Measurements from ENCODE around the gene AARS1.
A peak's percentile ranks its signal among the peaks of the same experiment; 100 is the strongest.
"Not testable (repeated sequence)": the region's sequence is repeated elsewhere in the genome, so short reads cannot be mapped to it uniquely, and the experiment has no call there.

Gene AARS1

DNA sequence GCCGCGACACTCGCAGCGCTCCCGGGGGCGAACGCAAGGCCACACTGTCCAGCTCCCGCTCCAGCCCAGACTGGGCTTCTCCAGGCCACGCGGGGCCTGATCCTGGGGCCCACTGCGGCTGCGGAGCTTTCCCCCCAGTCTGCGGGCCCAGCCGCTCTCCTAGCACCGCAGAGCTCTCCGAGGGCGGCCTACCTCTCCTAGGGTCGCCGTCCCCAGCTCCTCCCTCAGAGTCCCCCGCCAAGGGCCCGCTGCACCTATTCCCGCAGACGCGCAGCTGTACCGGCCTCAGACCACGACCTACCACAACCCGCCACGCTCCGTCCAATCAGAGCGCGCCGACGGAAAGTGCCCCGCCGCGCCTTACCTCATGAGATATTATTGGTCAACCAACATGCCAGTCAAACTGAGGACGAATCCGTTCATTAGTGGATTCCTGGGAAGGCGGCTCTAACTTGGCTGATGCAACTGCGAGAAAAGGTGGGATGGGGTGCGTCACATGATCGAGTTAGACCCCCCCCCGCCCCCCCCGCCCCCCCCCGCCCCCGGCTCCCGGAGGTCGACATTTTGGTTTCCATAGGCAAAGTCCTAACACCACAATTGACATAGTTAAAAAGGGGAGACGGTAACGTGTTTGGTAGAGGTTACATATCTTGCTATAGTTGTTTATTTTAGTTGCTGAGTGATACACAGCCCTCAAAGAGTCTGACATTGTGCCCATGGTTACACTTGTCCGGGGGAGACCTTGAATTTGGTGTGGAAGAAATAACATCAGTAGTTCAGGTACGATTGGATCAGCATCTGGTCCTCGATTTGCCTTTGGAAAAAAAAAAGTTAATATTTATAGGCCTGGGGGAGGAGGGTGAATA, at the start of gene AARS1:
Gene AARS1, minus strand, starts transcription at position 278 of the 866 bp plus-strand sequence. CDS start 6,743 bp downstream, outside the sequence.
- DNase-seq: peak; percentile 90

DNA sequence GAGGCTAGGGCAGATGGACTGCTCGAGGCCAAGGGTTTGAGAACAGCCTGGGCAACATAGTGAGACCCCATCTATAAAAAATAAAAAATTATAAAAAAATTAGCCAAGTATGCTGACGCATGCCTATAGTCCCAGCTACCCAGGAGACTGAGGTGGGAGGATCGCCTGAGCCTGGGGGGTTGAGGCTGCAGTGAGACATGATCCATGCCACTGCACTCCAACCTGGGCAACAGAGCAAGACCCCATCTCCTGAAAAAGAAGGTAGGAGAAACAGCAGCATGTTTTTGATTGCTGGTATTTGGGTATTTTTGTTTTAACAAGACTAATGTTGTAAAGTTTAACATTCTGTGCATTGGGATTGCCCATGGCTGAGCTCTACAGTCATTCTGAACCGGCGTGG, 48.5 kb upstream of the AARS1 start:
- DNase-seq: no peak

DNA sequence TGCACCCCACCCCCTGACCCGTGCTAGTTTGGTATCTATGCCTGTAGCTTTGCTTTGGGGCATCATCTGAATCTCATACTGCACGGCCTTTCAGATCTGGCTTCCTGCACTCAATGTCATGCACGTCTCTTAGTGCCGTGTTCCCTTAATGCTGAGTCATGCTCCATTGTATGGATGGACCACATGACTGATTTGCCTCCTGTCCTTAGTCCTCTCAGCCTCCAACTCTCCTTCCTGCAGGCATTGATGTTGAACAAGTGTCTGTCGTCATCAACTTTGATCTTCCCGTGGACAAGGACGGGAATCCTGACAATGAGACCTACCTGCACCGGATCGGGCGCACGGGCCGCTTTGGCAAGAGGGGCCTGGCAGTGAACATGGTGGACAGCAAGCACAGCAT, 43.4 kb upstream of the AARS1 start:
- not testable (repeated sequence) for DNase-seq

DNA sequence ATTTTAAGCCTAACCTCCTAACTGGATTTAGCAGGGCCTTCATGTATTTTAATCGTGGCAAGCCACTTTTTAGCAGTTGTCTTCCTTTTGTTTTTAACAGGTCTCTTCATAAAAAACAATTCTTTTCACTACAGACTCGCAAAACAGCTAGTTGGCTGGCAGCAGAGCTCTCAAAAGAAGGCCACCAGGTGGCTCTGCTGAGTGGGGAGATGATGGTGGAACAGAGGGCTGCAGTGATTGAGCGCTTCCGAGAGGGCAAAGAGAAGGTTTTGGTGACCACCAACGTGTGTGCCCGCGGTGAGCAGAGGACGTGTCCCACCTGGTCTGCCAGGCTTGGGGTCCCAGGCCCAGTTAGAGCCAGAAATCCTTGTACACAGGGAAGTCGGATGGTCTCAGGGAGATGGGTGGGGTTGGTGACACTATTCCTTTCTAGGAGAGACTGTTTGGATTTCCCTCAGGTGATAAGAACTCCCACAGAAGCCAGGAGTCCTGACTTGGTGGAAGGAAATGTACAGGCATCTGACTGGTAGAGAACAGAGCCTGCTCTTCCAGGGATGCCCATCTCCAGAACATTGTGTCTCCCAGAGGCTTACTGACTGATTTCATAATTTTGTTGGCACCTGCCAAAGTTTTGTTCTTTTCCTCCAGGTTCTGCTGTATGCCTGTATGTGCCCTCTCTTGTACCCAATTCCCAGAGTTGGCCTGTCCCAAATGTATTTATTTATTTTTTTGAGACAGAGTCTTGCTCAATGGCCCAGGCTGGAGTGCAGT, 42.5 kb upstream of the AARS1 start:
- DNase-seq: no peak

DNA sequence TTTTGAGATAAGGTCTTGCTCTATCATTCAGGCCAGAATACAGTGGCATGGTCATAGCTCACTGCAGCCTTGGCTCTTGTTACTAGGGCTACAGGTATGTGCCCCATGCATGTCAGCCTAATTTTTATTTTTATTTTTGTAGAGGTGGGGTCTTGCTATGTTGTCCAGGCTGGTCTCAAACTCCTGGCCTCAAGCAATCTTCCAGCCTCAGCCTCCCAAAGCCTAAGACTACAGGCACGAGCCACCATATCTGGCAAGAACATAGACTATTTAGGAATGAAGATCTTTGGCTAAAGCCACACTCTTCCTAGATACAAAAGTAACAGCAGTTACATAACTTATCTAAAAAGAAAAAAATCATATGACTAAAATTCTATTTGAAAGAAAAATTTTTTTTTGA, 41.8 kb upstream of the AARS1 start:
- no peak for DNase-seq

DNA sequence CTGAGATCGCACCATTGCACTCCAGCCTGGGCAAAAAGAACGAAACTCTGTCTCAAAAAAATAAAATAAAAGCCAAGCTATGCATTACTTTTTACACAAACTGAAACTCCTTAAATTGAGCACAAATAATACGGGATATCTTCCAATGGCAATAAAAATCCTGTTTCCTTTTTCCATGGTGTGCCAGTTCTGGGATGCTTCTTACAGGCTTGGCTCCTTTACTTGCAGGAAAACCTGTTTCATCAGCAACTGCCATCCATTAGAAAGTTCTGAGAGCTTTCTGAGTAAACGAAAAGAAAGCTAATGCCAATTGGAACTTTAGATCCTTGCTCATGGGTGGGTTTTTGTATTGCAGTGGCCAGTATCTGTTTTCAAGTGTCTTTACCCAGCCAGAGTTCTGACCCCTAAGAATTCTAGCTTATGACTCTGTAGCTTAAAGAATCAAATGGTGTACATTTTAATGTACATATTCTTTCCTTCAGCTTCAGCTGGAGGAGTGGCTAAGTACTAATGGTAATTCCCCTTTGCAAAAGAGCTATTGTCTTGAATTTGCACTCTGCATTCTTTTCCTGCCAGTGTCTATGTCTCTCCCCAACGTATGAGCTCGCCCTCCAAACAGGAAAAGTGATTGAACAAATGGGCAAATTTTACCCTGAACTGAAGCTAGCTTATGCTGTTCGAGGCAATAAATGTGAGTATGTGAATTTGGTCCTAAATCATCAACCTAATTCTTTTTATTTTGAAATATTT, 35.9 kb upstream of the AARS1 start:
- no peak for DNase-seq

DNA sequence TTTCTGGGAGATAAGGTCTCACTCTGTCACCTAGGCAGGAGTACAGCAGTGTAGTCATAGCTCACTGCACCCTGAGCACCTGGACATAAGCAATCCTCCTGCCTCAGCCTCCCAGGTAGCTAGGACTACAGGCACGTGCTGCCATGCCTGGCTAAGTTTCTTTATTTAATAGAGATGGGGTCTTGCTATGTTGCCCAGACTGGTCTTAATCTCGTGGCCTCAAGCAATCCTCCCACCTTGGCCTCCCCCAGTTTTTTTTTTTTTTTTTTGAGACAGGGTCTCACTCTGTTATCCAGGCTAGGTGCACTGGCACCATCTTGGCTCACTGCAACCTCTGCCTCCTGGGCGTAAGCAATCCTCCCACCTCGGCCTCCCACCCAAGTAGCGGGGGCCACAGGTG, 30.8 kb upstream of the AARS1 start:
- no peak for DNase-seq

DNA sequence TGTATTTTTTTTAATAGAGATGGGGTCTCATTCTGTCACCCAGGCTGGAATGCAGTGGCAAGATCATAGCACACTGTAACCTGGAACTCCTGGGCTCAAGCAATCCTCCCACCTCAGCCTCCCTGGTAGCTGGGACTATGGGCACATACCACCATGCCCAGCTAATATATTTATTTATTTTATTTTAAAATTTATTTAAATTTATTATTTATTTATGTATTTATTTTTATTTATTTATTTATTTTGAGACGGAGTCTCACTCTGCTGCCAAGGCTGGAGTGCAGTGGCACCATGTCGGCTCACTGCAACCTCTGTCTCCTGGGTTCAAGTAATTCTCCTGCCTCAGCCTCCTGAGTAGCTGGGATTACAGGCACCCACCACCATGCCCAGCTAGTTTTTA, 18.4 kb upstream of the AARS1 start:
- not testable (repeated sequence) for DNase-seq

DNA sequence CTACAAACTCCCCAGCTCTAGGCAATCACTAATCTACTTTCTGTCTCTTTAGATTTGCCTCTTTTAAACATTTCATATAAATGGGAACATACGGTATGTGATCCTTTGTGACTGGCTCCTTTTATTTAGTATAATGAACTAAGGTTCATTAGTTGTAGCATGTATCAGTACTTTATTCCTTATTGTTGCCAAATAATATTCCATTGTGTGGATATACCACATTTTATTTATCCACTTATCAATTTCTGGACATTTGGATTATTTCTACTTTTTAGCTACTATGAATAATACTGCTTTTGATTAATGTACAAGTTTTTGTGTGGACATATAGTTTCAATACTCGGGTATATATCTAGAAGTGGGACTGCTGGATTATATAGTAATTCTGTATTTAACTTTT, 17.6 kb upstream of the AARS1 start:
- no peak for DNase-seq

DNA sequence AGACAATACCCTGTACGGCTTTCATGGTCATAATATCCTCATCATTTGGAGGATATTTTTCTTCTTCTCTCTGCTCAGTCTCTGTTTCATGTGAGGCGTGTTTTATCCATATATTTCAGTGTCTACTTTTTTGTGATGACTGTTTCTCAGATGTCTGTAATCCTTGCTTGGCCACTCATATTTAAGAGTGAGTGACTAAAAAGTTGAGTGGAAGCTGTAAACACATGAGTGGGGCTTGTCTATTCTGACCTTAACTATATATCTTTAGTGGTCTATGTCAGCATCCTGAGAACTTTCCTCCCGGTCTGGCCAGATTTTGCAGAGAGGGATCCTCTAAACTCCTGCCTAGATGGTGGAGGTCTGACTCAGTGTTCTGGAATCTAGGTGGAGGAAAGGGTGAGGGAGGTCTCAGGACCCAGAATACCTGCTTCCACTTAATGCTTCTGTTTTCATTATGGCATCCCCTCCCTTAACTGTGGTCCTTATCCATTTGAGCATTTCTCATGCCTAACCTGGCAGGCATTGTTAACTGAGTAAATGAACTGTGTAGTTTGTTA, 15.7 kb upstream of the AARS1 start:
- no peak for DNase-seq

DNA sequence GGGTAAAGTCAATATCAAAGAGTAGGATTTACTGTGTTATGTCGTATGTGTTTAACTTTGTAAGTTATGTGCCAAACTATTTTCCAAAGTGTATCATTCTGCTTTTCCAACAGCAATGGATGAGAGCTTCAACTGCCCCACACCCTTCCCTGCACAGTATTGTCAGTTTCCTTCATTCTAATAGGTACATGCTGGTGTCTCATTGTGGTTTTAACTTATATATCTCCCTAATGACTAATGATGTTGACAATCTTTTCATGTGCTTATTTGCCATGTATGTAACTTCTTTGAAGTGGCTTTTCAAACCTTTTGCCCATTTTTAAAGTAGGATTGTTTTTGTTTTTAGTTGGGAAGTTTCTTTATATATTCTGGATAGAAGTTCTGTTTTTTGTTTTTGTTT, 13.4 kb upstream of the AARS1 start:
- DNase-seq: no peak

DNA sequence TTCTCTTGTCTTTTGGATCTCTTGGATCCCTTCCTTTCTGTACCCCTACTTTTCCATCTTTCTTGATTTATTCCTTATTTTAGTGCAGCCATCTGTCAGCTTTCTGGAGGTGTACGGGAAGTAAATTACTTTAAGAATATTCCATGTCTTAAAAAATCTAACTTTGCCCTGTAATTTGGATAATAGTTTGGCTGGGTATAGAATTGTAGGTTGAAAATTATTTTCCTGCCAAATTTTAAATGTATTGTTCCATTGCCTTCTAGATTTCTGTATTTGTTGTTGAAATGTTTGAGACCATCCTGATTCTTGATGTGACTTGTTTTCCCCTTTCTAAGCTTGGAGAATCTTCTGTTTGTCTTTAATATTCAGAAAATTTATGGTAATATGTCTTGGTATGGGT, 11.8 kb upstream of the AARS1 start:
- DNase-seq: no peak

DNA sequence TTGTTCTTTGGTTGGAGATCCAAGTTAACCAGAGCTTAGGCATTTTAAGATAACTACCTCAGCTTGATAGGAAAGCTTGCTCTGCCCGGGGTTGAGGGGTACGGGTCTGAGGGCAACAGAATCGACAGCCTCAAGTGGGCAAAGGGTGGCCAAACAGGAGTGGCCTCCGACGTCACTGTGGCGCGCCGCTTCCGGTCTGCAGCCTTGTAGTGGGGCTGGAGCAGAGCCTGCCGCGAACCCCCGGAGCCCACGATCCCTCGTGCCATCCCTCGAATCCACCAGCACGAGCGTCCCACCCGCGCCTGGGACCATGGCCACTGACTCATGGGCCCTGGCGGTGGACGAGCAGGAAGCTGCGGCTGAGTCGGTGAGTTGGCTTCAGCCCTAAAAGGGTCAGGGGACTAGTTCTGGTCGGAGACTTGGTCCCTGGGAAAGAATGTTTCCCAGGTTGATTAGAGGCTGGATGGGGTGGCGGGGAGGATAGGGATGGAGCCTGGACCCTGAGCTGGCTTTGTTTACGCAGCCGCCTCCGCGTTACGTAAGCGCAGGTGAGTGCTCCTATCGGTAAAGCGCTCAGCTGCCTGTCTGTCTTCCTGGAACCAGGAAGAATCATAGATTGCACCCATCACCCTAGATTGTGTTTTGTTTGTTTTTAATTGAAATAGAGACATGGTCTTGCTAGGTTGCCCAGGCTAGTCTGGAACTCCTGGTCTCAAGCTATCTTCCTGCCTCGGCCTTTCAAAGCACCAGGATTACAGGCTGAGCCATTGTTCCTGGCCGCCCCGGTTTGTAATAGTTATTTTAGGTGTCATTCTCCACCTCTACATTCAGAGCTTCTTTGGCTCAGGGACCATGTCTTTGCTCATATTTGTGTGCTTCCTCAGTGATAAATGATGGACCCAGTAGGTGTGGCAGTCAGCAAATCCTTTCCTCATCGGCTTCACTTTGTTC, 10.0 kb upstream of the AARS1 start, which contains the start of gene DDX19B:
Gene DDX19B, plus strand, starts transcription at position 199 of the 951 bp plus-strand sequence. Its CDS starts 112 bp downstream, at position 311.
- DNase-seq: peak; percentile 66

DNA sequence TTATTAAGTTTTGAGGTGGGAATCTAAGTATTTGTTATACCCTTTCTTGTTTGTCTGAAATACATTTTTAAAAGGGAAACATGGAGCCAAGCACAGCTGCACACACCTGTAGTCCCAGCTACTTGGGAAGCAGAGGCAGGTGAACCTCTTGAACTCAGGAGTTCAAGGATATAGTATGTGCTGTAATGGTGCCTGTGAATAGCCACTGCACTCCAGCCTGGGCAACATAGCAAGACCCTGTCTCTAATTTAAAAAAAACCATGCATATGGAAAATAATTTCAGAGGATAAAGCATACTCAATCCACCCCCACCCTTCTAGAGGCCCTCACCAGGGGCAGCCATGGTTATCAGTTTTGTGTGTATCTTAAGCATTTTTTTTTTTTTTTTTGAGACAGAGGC, 6.3 kb upstream of the AARS1 start:
- DNase-seq: no peak

DNA sequence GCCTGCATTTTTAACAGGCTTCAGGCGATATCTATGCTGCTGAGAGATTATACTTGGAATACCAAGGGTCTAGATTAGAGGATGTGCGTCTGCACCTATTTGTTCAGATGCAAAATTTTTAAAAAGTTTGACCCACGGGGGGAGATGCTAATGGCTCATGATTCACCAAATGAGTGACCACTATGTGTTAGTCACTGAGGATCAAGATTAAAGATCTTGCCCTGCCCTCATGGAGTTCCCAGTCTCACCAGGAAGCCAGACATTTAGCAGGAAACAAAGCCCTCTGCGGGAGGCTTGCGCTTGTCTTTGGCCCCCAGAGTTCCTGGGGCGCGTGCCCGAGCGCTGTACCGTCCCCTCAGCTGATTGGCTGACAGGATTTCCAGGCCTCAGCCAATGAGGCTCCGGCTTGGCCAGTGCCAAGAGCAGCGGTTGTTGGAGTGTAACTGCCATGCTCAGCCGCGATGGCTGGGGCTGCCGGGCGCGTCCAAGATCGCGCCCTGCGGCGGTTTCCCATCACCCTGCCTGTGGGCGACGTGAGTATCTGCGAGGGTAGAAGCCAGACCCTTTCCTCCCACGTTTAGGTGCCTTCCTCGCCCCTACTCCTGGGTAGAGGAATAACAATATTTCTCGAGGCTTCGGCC, 5.2 kb upstream of the AARS1 start:
- no peak for DNase-seq

DNA sequence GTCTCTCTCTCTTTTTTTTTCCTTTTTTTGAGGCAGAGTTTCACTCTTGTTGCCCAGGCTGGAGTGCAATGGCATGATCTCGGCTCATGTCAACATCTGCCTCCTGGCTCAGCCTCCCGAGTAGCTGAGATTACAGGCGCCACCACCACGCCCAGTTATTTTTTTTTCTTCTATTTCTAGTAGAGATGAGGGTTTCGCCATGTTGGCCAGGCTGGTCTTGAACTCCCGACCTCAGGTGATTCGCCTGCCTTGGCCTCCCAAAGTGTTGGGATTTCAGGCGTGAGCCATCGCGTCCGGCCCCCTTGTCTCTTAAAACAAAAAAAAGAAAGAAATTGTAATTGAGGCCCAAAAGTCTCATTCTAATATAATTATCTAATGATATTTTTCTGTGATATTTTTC, 2.8 kb upstream of the AARS1 start:
- DNase-seq: not testable (repeated sequence)

DNA sequence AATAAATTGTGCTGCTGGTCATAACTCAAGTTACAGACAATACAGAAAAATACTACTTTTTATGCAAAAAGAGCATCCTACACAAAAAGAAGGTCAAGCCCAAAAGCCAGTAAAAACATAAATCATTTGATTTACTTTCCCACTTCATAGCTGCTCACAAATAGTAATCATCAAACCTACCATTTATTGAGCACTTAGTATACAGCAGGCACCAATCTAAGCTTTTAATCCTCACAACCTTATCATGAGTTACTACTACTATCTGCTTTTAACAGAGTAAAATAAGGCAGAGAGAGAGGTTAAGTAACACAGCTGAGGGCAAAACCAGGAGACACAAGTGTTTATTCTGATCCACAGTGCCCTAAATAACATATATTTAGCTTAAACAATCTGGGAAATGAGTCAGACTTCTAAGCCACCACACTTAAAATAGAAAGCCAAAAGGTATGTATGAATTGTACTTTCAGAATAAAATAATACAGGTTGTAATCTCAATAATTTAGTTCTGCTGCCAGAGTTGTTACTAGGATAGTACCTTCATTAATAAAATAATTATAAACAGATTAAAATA, 1.7 kb upstream of the AARS1 start:
- DNase-seq: no peak

DNA sequence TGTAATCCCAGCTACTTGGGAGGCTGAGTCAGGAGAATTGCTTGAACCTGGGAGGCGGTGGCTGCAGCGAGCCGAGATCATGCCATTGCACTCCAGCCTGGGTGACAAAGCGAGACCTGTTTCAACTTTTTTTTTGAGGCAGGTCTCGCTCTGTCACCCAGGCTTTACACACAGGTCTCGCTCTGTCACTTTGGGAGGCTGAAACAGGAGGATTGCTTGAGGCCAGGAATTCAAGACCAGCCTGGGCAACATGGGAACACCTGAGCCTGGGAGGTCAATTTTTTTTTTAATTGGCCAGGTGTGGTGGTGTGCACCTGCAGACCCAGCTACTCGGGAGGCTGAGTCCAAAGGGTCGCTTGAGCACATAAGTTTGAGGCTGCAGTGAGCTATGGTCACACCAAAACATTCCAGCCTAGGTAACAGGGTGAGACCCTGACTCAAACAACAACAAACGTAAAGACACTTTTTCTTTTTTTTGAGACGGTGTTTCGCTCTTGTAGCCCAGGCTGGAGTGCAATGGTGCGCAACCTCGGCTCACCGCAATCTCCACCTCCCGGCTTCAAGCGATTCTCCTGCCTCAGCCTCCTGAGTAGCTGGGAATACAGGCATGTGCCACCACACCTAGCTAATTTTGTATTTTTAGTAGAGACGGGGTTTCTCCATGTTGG, 1.9 kb downstream of the AARS1 start:
- not testable (repeated sequence) for DNase-seq

DNA sequence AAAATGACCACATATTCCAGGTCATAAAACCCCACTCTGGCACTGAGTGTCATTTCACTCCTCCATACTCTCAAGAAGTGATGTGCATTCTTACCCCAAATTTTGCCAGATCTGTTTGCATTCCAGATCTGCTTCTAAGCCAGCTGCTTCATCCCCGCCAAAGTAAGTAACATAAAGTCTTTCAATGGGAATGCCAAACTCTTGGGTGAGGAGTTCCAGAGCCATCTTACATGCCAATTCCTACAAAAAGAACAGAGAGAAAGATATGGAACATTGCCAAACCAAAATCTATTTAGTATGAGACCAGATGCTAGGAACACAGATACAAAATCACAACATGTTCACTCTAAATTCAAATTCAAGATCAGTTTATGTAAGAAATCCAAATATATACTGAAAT, 12.9 kb downstream of the AARS1 start:
- DNase-seq: no peak

DNA sequence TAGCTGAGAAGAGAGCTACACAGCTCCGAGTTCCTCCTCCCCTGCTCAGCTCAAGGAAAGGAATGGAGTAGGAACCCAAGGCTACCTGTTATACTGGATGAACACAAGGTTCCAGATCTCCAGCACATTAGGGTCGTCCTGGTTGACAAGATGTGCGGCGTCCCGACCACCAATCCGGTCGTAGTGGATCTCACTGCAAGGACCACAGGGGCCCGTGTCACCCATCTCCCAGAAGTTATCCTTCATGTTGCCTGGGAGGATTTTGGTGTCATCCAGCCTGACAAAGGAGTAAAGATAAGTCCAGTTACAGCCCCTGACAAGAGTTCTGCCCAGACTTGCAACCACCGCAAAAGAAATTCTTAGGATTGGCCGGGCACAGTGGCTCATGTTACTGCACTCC, 17.6 kb downstream of the AARS1 start:
- no peak for DNase-seq

All from activated CD4-positive, CD25-positive, alpha-beta regulatory T cell treated with anti-CD3 and anti-CD28 coated beads, Interleukin-2, amount 50 U/mL, for 72 hours (primary cell).